ENCODE data around the gene AP4M1.

- TF ChIP-seq, protein P1, sequence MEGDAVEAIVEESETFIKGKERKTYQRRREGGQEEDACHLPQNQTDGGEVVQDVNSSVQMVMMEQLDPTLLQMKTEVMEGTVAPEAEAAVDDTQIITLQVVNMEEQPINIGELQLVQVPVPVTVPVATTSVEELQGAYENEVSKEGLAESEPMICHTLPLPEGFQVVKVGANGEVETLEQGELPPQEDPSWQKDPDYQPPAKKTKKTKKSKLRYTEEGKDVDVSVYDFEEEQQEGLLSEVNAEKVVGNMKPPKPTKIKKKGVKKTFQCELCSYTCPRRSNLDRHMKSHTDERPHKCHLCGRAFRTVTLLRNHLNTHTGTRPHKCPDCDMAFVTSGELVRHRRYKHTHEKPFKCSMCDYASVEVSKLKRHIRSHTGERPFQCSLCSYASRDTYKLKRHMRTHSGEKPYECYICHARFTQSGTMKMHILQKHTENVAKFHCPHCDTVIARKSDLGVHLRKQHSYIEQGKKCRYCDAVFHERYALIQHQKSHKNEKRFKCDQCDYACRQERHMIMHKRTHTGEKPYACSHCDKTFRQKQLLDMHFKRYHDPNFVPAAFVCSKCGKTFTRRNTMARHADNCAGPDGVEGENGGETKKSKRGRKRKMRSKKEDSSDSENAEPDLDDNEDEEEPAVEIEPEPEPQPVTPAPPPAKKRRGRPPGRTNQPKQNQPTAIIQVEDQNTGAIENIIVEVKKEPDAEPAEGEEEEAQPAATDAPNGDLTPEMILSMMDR (IDR thresholded peaks at IDR 0.05) = peak in 3 of 4 experiments; percentile 21 to 25 (median 23)
- TF ChIP-seq POLR2AphosphoS5 (IDR thresholded peaks at IDR 0.05) (peak; percentile 73), POLR2A (IDR thresholded peaks at IDR 0.05) (peak; percentile 64 to 67)
Observed at GRCh38 chr7:100119072-100119969, 17.9 kb downstream of the AP4M1 start, which contains the start of the genes CNPY4 and TAF6.

All from gastroesophageal sphincter (tissue), 3 donors.